ENCODE measurements around the gene PDLIM7. TPM values are rescaled to one million over a fixed set of nuclear protein-coding genes. Genes with fewer than 3 reads are reported as not detected.

The PDLIM7 gene
- polyA plus RNA-seq, 1 donor from 2014 or later: 21.0 TPM

GRCh38 chr5:177433658-177434217 is 63.7 kb downstream of the PDLIM7 start:
- H3K4me2 ChIP-seq (ENCODE audit: low read length): no peak overlapping the region
- no peaks in the 10 kb centered on the region for H3K9me2 ChIP-seq (ENCODE audit: insufficient read depth, low read length)
- no peak overlapping the region for H2AFZ ChIP-seq (ENCODE audit: low read depth, low read length)
- H3K27me3 ChIP-seq (ENCODE audit: insufficient read depth, low read depth, low read length): no peaks in the 10 kb centered on the region
- H3K79me2 ChIP-seq (replicated peaks; ENCODE audit: insufficient read depth, low read length): peaks cover 2% of the 10 kb centered on the region
- no peaks in the 10 kb centered on the region for H3K36me3 ChIP-seq (ENCODE audit: insufficient read depth, low read length)
- no peak overlapping the region for H3K4me3 ChIP-seq (ENCODE audit: low read length)
- no peaks in the 10 kb centered on the region for H3F3A ChIP-seq (ENCODE audit: insufficient read depth, low read length, poor library complexity, severe bottlenecking)
- H3K9me3 ChIP-seq (ENCODE audit: low read length): no peaks in the 10 kb centered on the region
- TF ChIP-seq REST (IDR thresholded peaks at IDR 0.05; ENCODE audit: borderline replicate concordance) (no peak), EP300 (conservative IDR thresholded peaks at IDR 0.05; ENCODE audit: poor library complexity, severe bottlenecking) (no peak), TAF1 (IDR thresholded peaks at IDR 0.05; ENCODE audit: low read depth) (no peak)
- H3K27ac ChIP-seq (ENCODE audit: low read length): no peak overlapping the region
- no peak overlapping the region for H3K9ac ChIP-seq (ENCODE audit: low read length)
- no peaks in the 10 kb centered on the region for H4K20me1 ChIP-seq (ENCODE audit: insufficient read depth)

Other genes starting within 250 kb of the PDLIM7 start
- gene RAB24, start 193.9 kb downstream of the PDLIM7 start, polyA plus RNA-seq: 79.0 and 96.8 TPM in 2 replicates
- gene PRELID1, start 193.8 kb downstream of the PDLIM7 start, polyA plus RNA-seq: 133 and 163 TPM in 2 replicates
- gene MXD3, start 185.7 kb downstream of the PDLIM7 start, polyA plus RNA-seq: 6.8 and 9.3 TPM in 2 replicates
- gene LMAN2, start 145.9 kb downstream of the PDLIM7 start, polyA plus RNA-seq: 155 and 156 TPM in 2 replicates
- gene RGS14, start 139.7 kb downstream of the PDLIM7 start, polyA plus RNA-seq: 23.4 and 32.3 TPM in 2 replicates
- not detected in 2 replicates for gene SLC34A1, start 113.2 kb downstream of the PDLIM7 start, polyA plus RNA-seq
- not detected in 2 replicates for gene PFN3, start 96.9 kb downstream of the PDLIM7 start, polyA plus RNA-seq
- gene F12, start 88.0 kb downstream of the PDLIM7 start, polyA plus RNA-seq: 1.4 and 7.8 TPM in 2 replicates
- 22.6 and 26.5 TPM in 2 replicates for gene GRK6, start 70.9 kb downstream of the PDLIM7 start, polyA plus RNA-seq
- 44.1 and 46.6 TPM in 2 replicates for gene PRR7, start 50.8 kb downstream of the PDLIM7 start, polyA plus RNA-seq
- 319 and 353 TPM in 2 replicates for gene DBN1, start 24.0 kb downstream of the PDLIM7 start, polyA plus RNA-seq
- 5.1 and 5.5 TPM in 2 replicates for gene DOK3, start 12.2 kb upstream of the PDLIM7 start, polyA plus RNA-seq
- gene DDX41, start 19.4 kb upstream of the PDLIM7 start, polyA plus RNA-seq: 113 and 212 TPM in 2 replicates
- 79.2 and 97.3 TPM in 2 replicates for gene FAM193B, start 57.0 kb upstream of the PDLIM7 start, polyA plus RNA-seq
- gene TMED9, start 94.6 kb upstream of the PDLIM7 start, polyA plus RNA-seq: 53.8 and 59.1 TPM in 2 replicates
- gene B4GALT7, start 102.5 kb upstream of the PDLIM7 start, polyA plus RNA-seq: 60.2 and 66.1 TPM in 2 replicates

Data from neural cell (in vitro differentiated cells).